ENCODE measurements around the gene EBI3.
"Not testable (repeated sequence)": the region's sequence is repeated elsewhere in the genome, so short reads cannot be mapped to it uniquely, and the experiment has no call there.

Gene EBI3

DNA sequence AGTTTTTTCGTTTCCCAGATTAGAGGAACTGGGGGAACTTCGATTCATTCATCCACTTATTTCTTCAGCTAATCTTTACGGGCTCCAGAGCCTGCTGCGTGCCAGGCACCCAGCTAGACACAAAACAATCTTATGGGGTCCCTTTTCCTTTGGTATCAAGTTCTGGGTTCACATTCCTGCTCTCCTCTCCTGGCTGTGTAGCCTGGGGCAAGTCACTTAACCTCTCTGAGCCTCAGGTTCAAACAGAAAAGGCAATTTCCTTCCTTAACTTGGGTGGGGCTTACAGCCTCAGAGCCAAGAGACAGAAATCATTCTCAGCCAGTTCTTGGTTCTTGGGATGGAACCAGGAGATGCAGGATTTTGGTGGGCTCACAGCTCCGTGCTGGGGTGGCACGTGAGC is 55.7 kb downstream of the EBI3 start:
- DNase-seq (ENCODE audit: low read depth): no peak
- H3K4me3 ChIP-seq (ENCODE audit: low read length): no peak overlapping the region
- TF ChIP-seq, protein P1, sequence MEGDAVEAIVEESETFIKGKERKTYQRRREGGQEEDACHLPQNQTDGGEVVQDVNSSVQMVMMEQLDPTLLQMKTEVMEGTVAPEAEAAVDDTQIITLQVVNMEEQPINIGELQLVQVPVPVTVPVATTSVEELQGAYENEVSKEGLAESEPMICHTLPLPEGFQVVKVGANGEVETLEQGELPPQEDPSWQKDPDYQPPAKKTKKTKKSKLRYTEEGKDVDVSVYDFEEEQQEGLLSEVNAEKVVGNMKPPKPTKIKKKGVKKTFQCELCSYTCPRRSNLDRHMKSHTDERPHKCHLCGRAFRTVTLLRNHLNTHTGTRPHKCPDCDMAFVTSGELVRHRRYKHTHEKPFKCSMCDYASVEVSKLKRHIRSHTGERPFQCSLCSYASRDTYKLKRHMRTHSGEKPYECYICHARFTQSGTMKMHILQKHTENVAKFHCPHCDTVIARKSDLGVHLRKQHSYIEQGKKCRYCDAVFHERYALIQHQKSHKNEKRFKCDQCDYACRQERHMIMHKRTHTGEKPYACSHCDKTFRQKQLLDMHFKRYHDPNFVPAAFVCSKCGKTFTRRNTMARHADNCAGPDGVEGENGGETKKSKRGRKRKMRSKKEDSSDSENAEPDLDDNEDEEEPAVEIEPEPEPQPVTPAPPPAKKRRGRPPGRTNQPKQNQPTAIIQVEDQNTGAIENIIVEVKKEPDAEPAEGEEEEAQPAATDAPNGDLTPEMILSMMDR (IDR thresholded peaks at IDR 0.05; ENCODE audit: insufficient read depth, low read depth, low read length, missing control alignments): no peak

DNA sequence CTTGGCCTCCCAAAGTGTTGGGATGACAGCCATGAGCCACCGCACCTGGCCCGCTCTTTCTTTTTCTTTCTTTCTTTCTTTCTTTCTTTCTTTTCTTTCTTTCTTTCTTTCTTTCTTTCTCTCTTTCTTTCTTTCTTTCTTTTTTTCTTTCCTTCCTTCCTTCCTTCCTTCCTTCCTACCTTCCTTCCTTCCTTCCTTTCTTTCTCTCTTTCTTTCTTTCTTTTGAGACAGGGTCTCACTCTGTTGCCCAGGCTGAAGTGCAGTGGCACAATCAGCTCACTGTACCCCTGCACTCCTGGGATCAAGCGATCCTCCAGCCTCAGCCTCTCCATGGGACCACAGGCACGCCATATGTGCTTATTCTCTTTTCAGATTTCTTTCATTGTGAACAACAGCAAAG is 56.8 kb downstream of the EBI3 start:
- not testable (repeated sequence) for DNase-seq (ENCODE audit: low read depth); H3K4me3 ChIP-seq (ENCODE audit: low read length)

Data from epithelial cell of esophagus (primary cell).